HG02938 (cell line): ENCODE measurements around the gene TMEM154.

Source experiments
- ATAC-seq: cut with Tn5 transposase; IDR thresholded peaks from one replicate; pipeline ENCODE4 v1.9.1; 2021; ENCODE audit warnings: mild to moderate bottlenecking, moderate library complexity; ENCODE audit not compliant: unreplicated experiment

Gene TMEM154

GRCh38 chr4:152696764-152697261, 17.0 kb upstream of the TMEM154 start:
- peak; percentile 99 for ATAC-seq

GRCh38 chr4:152693871-152694270, 14.1 kb upstream of the TMEM154 start:
- ATAC-seq, result no peak

- ATAC-seq, result no peak
Observed at GRCh38 chr4:152691761-152692160, 12.0 kb upstream of the TMEM154 start.

GRCh38 chr4:152690706-152691651, 11.2 kb upstream of the TMEM154 start:
- no peak for ATAC-seq

GRCh38 chr4:152689615-152690501, 10.1 kb upstream of the TMEM154 start:
- no peak for ATAC-seq

GRCh38 chr4:152687974-152688599, 8.3 kb upstream of the TMEM154 start:
- ATAC-seq, result no peak

GRCh38 chr4:152686452-152687013, 6.7 kb upstream of the TMEM154 start:
- ATAC-seq, result no peak

GRCh38 chr4:152684587-152684986, 4.8 kb upstream of the TMEM154 start:
- no peak for ATAC-seq

GRCh38 chr4:152684007-152684406, 4.2 kb upstream of the TMEM154 start:
- peak; percentile 39 for ATAC-seq

GRCh38 chr4:152682143-152682941, 2.5 kb upstream of the TMEM154 start:
- no peak for ATAC-seq

- ATAC-seq, result peak; percentile 25
Observed at GRCh38 chr4:152680988-152681603, 1.3 kb upstream of the TMEM154 start.

- no peak for ATAC-seq
Observed at GRCh38 chr4:152678841-152679240, 956 bp downstream of the TMEM154 start.

GRCh38 chr4:152677117-152677516, 2.7 kb downstream of the TMEM154 start:
- ATAC-seq, result no peak

GRCh38 chr4:152676052-152676854, 3.5 kb downstream of the TMEM154 start:
- no peak for ATAC-seq

- ATAC-seq, result no peak
Observed at GRCh38 chr4:152674359-152674758, 5.4 kb downstream of the TMEM154 start.

GRCh38 chr4:152673489-152673888, 6.3 kb downstream of the TMEM154 start:
- ATAC-seq, result no peak

GRCh38 chr4:152672206-152673092, 7.3 kb downstream of the TMEM154 start:
- no peak for ATAC-seq
